Trophoblast cell (in vitro differentiated cells and primary cell): Measurements from ENCODE around the gene USB1.
A peak's percentile ranks its signal among the peaks of the same experiment; 100 is the strongest.

Experiments
- DNase-seq, 2 donors: peaks; one replicate each; pipeline ENCODE4 v3.0.0-alpha.2; 2016
- H2AFZ ChIP-seq: 2 replicates; pipeline ENCODE4 v1.6.1; 2013; ENCODE audit warnings: low read length, moderate library complexity, mild to moderate bottlenecking; ENCODE audit not compliant: insufficient read depth, poor library complexity
- H2AK5ac ChIP-seq: 2 replicates; pipeline ENCODE4 v1.6.1; 2013; ENCODE audit warnings: mild to moderate bottlenecking, low read length
- H2BK120ac ChIP-seq: 2 replicates; pipeline ENCODE4 v1.6.1; 2013; ENCODE audit warnings: low read length, mild to moderate bottlenecking, moderate library complexity; ENCODE audit not compliant: insufficient read depth, poor library complexity
- H2BK12ac ChIP-seq: 2 replicates; pipeline ENCODE4 v1.6.1; 2013; ENCODE audit warnings: mild to moderate bottlenecking, low read length, moderate library complexity
- H2BK5ac ChIP-seq: 2 replicates; pipeline ENCODE4 v1.6.1; 2013; ENCODE audit warnings: low read length, low read depth, moderate library complexity, mild to moderate bottlenecking; ENCODE audit not compliant: poor library complexity
- H3K14ac ChIP-seq: 2 replicates; pipeline ENCODE4 v1.6.1; 2013; ENCODE audit warnings: mild to moderate bottlenecking, low read length
- H3K18ac ChIP-seq: 2 replicates; pipeline ENCODE4 v1.6.1; 2013; ENCODE audit warnings: mild to moderate bottlenecking, low read length
- H3K23ac ChIP-seq: 2 replicates; pipeline ENCODE4 v1.6.1; 2013; ENCODE audit warnings: low read length
- H3K27ac ChIP-seq: 2 replicates; pipeline ENCODE4 v1.5.1; 2013; ENCODE audit warnings: low read depth, mild to moderate bottlenecking, inconsistent platforms, low read length, moderate library complexity
- H3K27me3 ChIP-seq: 2 replicates; pipeline ENCODE4 v1.6.1; 2013; ENCODE audit warnings: inconsistent platforms, mild to moderate bottlenecking, low read length, moderate library complexity; ENCODE audit not compliant: insufficient read depth
- H3K36me3 ChIP-seq, 2 experiments: 1 replicate in 1 of 2; 2 replicates in 1 of 2; pipeline ENCODE4 v1.6.1; 2013; ENCODE audit warnings: low read length in 2 of 2, mild to moderate bottlenecking in 2 of 2, moderate library complexity in 1 of 2; ENCODE audit not compliant: insufficient read depth in 2 of 2, control insufficient read depth in 1 of 2
- H3K4ac ChIP-seq: 2 replicates; pipeline ENCODE4 v1.6.1; 2013; ENCODE audit warnings: low read depth, mild to moderate bottlenecking, low read length, moderate library complexity
- H3K4me1 ChIP-seq, 2 experiments: 1 replicate in 1 of 2; 2 replicates in 1 of 2; pipeline ENCODE4 v1.6.1; 2013; ENCODE audit warnings: low read length in 2 of 2, mild to moderate bottlenecking in 2 of 2, moderate library complexity in 1 of 2; ENCODE audit not compliant: insufficient read depth in 2 of 2, control insufficient read depth in 1 of 2
- H3K4me2 ChIP-seq: 2 replicates; pipeline ENCODE4 v1.6.1; 2013; ENCODE audit warnings: inconsistent platforms, mild to moderate bottlenecking, low read length, moderate library complexity
- H3K4me3 ChIP-seq: 2 replicates; pipeline ENCODE4 v1.5.1; 2013; ENCODE audit warnings: mild to moderate bottlenecking, low read depth, low read length, inconsistent platforms
- H3K79me1 ChIP-seq: one replicate; pipeline ENCODE4 v1.6.1; 2013; ENCODE audit warnings: low read length
- H3K79me2 ChIP-seq: 2 replicates; pipeline ENCODE4 v1.6.1; 2013; ENCODE audit warnings: low read length, mild to moderate bottlenecking; ENCODE audit not compliant: control insufficient read depth, insufficient read depth, poor library complexity
- H3K9ac ChIP-seq: 2 replicates; pipeline ENCODE4 v1.6.1; 2013; ENCODE audit warnings: mild to moderate bottlenecking, low read length
- H3K9me3 ChIP-seq: 2 replicates; pipeline ENCODE4 v1.6.1; 2013; ENCODE audit warnings: low read depth, mild to moderate bottlenecking, control low read depth, inconsistent platforms, low read length; ENCODE audit not compliant: insufficient read depth
- H4K12ac ChIP-seq: 2 replicates; pipeline ENCODE4 v1.6.1; 2013; ENCODE audit warnings: low read depth, mild to moderate bottlenecking, low read length, moderate library complexity
- H4K8ac ChIP-seq: 2 replicates; pipeline ENCODE4 v1.6.1; 2013; ENCODE audit warnings: low read depth, mild to moderate bottlenecking, low read length, moderate library complexity
- H4K91ac ChIP-seq: one replicate; pipeline ENCODE4 v1.6.1; 2013; ENCODE audit warnings: low read depth, mild to moderate bottlenecking, low read length, moderate library complexity
- WGBS: extraction: QIAGEN DNeasy Blood & Tissue Kit; methylation state at CpG from one replicate; pipeline ENCODE4 v1.1.7; 2013; ENCODE audit warnings: missing lambda C conversion rate; ENCODE audit not compliant: insufficient read length, insufficient coverage; ENCODE audit errors: extremely low coverage; 5-methylcytosine and 5-hydroxymethylcytosine counted together

Gene USB1

DNA sequence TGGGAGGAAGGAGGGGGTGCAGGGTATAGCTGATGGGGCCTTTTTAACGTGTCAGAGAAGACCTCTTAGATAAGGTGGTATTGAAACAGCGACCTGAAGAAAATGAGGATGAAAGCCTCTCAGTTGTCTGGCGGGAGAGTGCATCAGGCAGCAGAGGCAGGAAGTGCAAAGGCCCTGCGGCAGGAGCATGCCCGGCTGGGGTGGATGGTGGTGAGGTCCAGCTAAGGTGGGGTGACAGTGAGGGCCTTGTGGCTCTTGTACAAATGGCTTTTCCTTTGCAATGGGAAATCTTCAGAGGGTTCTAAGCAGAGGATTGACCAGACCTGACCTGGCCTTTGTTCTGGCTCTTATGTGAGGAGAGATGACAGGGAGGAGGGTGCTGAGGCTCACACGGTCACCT is 35.7 kb downstream of the USB1 start:
- no peak overlapping the region for H3K18ac ChIP-seq
- no peak overlapping the region for H2BK5ac ChIP-seq
- H3K79me2 ChIP-seq: no peaks in the 10 kb centered on the region
- H2BK12ac ChIP-seq: no peak overlapping the region
- H4K8ac ChIP-seq: no peak overlapping the region
- H3K4me3 ChIP-seq: no peak overlapping the region
- no peak for DNase-seq
- H3K27ac ChIP-seq: no peak overlapping the region
- H3K9me3 ChIP-seq: peaks cover 4% of the 10 kb centered on the region
- no peak overlapping the region for H2AK5ac ChIP-seq
- H3K4ac ChIP-seq: no peak overlapping the region
- H4K91ac ChIP-seq: no peak overlapping the region
- H3K23ac ChIP-seq: no peak overlapping the region
- no peak overlapping the region for H3K9ac ChIP-seq
- peaks cover 23 to 28% of the 10 kb centered on the region in 2 experiments for H3K4me1 ChIP-seq
- no CpG with 5 or more reads among the region's 6 CpGs for WGBS
- H3K27me3 ChIP-seq: no peaks in the 10 kb centered on the region
- no peak overlapping the region for H3K4me2 ChIP-seq
- peaks cover 6% of the 10 kb centered on the region for H3K79me1 ChIP-seq
- H2BK120ac ChIP-seq: no peak overlapping the region
- H4K12ac ChIP-seq: no peak overlapping the region
- no peak overlapping the region for H2AFZ ChIP-seq
- peaks cover 29 to 33% of the 10 kb centered on the region in 2 experiments for H3K36me3 ChIP-seq
- H3K14ac ChIP-seq: no peak overlapping the region

DNA sequence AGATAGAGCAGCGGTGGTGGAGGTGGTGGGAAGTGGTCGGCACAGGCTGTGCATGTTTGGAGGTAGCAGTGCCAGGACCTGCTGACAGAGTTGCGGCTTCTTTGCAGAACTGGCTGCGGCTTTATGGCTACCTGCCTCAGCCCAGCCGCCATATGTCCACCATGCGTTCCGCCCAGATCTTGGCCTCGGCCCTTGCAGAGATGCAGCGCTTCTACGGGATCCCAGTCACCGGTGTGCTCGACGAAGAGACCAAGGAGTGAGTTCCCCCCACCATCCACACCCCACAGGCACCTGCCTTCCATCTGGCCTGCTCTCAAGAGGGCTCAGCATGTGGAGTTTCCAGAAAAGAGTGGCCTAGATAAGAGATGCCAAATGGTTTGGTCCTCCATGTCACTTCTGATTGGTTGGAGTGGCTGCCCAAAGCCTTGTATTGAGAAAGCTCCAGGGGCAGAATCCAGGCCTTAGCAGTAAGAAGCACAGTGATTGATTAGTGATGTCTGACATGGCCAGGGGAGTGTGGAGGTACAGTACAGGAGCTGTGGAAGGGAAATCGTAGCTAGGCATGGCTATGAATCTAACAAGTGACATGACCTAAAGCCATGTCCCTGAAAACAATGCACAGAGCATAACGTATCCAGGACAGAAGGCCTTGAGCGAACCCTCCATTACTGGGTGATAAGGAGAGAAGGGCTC is 36.3 kb downstream of the USB1 start:
- no peak for DNase-seq
- Histone ChIP-seq H3K4me2 (no peak overlapping the region), H3K27me3 (no peaks in the 10 kb centered on the region), H4K91ac (no peak overlapping the region), H2BK120ac (no peak overlapping the region), H3K27ac (no peak overlapping the region), H3K14ac (no peak overlapping the region), H3K23ac (no peak overlapping the region), H3K4me1 (peaks cover 17 to 23% of the 10 kb centered on the region in 2 experiments), H4K12ac (no peak overlapping the region), H3K79me1 (peaks cover 6% of the 10 kb centered on the region), H3K79me2 (no peaks in the 10 kb centered on the region), H3K18ac (no peak overlapping the region), H3K36me3 (peaks cover 35 to 38% of the 10 kb centered on the region in 2 experiments), H3K9me3 (peaks cover 4% of the 10 kb centered on the region), H2BK12ac (no peak overlapping the region), H2AK5ac (no peak overlapping the region), H3K4me3 (no peak overlapping the region), H4K8ac (no peak overlapping the region), H2BK5ac (no peak overlapping the region), H3K4ac (no peak overlapping the region), H3K9ac (no peak overlapping the region), H2AFZ (no peak overlapping the region)
- WGBS: no CpG with 5 or more reads among the region's 16 CpGs

DNA sequence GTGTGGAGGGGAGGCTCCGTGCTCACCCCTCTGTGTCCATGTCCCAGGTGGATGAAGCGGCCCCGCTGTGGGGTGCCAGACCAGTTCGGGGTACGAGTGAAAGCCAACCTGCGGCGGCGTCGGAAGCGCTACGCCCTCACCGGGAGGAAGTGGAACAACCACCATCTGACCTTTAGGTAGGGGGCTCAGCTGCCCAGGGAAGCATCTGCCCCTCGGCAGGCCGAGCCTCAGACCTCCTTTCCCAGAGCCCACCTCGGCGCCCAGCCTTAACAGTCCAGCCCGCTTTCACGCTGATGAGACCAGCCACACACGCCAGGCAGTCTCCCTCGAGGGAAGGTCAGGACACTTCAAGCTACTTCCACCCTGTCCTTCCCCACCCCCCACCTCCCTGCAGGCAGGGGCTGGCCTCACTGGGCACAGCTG is 37.0 kb downstream of the USB1 start:
- H3K14ac ChIP-seq: no peak overlapping the region
- no peak overlapping the region for H3K4me2 ChIP-seq
- H3K9me3 ChIP-seq: peaks cover 4% of the 10 kb centered on the region
- no peak overlapping the region for H3K18ac ChIP-seq
- WGBS: no CpG with 5 or more reads among the region's 20 CpGs
- no peak overlapping the region for H2BK120ac ChIP-seq
- H4K8ac ChIP-seq: no peak overlapping the region
- H3K4ac ChIP-seq: no peak overlapping the region
- no peak overlapping the region for H3K23ac ChIP-seq
- H3K4me3 ChIP-seq: no peak overlapping the region
- H2BK12ac ChIP-seq: no peak overlapping the region
- H2BK5ac ChIP-seq: no peak overlapping the region
- no peak overlapping the region for H3K9ac ChIP-seq
- H4K91ac ChIP-seq: no peak overlapping the region
- H3K79me1 ChIP-seq: peaks cover 2% of the 10 kb centered on the region
- H3K36me3 ChIP-seq: peaks cover 41 to 45% of the 10 kb centered on the region in 2 experiments
- H3K27me3 ChIP-seq: no peaks in the 10 kb centered on the region
- DNase-seq: no peak
- no peak overlapping the region for H2AK5ac ChIP-seq
- H3K27ac ChIP-seq: no peak overlapping the region
- no peak overlapping the region for H4K12ac ChIP-seq
- H2AFZ ChIP-seq: no peak overlapping the region
- no peaks in the 10 kb centered on the region for H3K79me2 ChIP-seq
- peaks cover 12 to 17% of the 10 kb centered on the region in 2 experiments for H3K4me1 ChIP-seq

DNA sequence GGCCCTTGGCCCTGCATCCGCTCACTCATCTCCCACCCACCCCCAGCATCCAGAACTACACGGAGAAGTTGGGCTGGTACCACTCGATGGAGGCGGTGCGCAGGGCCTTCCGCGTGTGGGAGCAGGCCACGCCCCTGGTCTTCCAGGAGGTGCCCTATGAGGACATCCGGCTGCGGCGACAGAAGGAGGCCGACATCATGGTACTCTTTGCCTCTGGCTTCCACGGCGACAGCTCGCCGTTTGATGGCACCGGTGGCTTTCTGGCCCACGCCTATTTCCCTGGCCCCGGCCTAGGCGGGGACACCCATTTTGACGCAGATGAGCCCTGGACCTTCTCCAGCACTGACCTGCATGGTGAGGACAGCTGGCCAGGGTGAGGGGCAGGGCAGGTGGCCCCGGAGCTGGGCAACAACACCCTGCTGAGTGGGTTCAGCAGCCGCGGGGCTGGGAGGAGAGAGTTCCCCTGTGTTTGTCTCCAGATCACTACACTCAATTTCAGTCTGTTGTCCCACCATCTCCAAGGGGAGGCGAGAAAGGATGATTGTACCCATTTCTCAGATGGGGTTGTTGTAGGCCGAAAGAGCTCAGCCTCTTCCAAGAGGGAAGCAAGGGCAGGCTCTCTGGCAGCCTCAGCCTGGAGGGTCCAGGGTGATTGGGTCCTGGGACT is 38.8 kb downstream of the USB1 start:
- H2AFZ ChIP-seq: no peak overlapping the region
- no peak overlapping the region for H3K27ac ChIP-seq
- no peak overlapping the region for H3K4ac ChIP-seq
- H2BK120ac ChIP-seq: no peak overlapping the region
- H4K8ac ChIP-seq: no peak overlapping the region
- peaks cover 45 to 58% of the 10 kb centered on the region in 2 experiments for H3K36me3 ChIP-seq
- peak overlapping the region; percentile 47 for H3K4me3 ChIP-seq
- no peak overlapping the region for H3K23ac ChIP-seq
- H3K79me2 ChIP-seq: no peaks in the 10 kb centered on the region
- H3K4me1 ChIP-seq: peaks cover 6 to 7% of the 10 kb centered on the region in 2 experiments
- no peak overlapping the region for H3K18ac ChIP-seq
- no CpG with 5 or more reads among the region's 26 CpGs for WGBS
- no peak overlapping the region for H2BK5ac ChIP-seq
- H4K91ac ChIP-seq: no peak overlapping the region
- H3K27me3 ChIP-seq: no peaks in the 10 kb centered on the region
- H3K79me1 ChIP-seq: no peaks in the 10 kb centered on the region
- H3K14ac ChIP-seq: no peak overlapping the region
- DNase-seq: no peak
- H3K9me3 ChIP-seq: peaks cover 4% of the 10 kb centered on the region
- no peak overlapping the region for H4K12ac ChIP-seq
- H3K9ac ChIP-seq: peak overlapping the region; percentile 31
- H2AK5ac ChIP-seq: no peak overlapping the region
- H2BK12ac ChIP-seq: no peak overlapping the region
- H3K4me2 ChIP-seq: no peak overlapping the region
